Lower lobe of right lung (tissue), 2 donors: ENCODE measurements around the gene TXK. TPM values are rescaled to one million over a fixed set of nuclear protein-coding genes. Genes with fewer than 3 reads are reported as not detected.

Source experiments
- ATAC-seq, 2 donors: fragments of 200-7000 bp; cut with Tn5 transposase; one replicate each; pipeline ENCODE4 v1.9.1; 2020 to 2022; ENCODE audit warnings: mild to moderate bottlenecking in 2 of 2, moderate library complexity in 2 of 2
- DNase-seq: peaks from one replicate; pipeline ENCODE4 v3.0.0-alpha.2; 2020
- H3K27ac ChIP-seq: fragments of 200-600 bp; one replicate; pipeline ENCODE4 v1.8.0; 2022
- H3K27me3 ChIP-seq: fragments of 200-600 bp; one replicate; pipeline ENCODE4 v1.8.0; 2022; ENCODE audit warnings: low read depth
- H3K36me3 ChIP-seq: fragments of 200-600 bp; one replicate; pipeline ENCODE4 v1.8.0; 2022; ENCODE audit warnings: mild to moderate bottlenecking
- H3K4me1 ChIP-seq: fragments of 200-600 bp; one replicate; pipeline ENCODE4 v1.8.0; 2022
- H3K4me3 ChIP-seq: fragments of 200-600 bp; one replicate; pipeline ENCODE4 v1.8.0; 2022; ENCODE audit warnings: mild to moderate bottlenecking
- H3K9me3 ChIP-seq: fragments of 200-600 bp; one replicate; pipeline ENCODE4 v1.8.0; 2022
- intact Hi-C: fragments of 100-400 bp; cut with DNase I; formaldehyde crosslinking; loops from one replicate; pipeline ENCODE4 v1.11.0; 2022
- total RNA-seq: library from RNA; stranded (reverse); fragmentation: NEBNext Ultra II Directional; extraction: Animal tissue kit (Norgen Biotek cat#: 25700); gene quantifications from one replicate; pipeline ENCODE4 v1.2.1, GENCODE V29; 2021
- TF ChIP-seq, protein P1 (sequence below): fragments of 200-600 bp; IDR thresholded peaks from one replicate; pipeline ENCODE4 v1.8.0; 2022; ENCODE audit warnings: antibody characterized with exemption, mild to moderate bottlenecking
- donor health status: DM: no; HTN: yes; CAD: no; lungs with severe emphysema.

The TXK gene
- total RNA-seq, 1 donor from 2014 or later: 7.5 TPM

DNA sequence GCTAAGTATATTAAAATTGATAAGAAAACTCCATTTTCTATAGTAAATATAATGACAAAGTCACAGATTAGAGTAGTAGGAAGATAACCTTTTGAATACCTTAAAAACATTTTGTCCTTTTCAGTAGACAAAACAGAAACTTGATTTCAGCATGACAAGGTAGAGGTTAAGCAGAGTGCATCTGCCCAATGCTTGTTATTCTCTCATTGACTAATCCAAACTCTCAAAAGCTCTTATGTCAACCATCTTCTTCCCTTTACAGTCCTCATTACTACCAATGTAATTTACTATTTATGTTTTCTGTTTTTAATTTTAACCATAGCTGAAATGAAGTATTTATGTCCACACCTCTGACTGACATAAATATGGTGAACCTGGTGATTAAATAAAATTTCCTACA is 106.4 kb downstream of the TXK start:
- intact Hi-C loops: no loop called here
- no peaks in the 10 kb centered on the region for H3K9me3 ChIP-seq
- H3K27me3 ChIP-seq: no peaks in the 10 kb centered on the region
- H3K27ac ChIP-seq: no peak overlapping the region
- H3K36me3 ChIP-seq: no peaks in the 10 kb centered on the region
- ATAC-seq: no peak
- TF ChIP-seq, protein P1, sequence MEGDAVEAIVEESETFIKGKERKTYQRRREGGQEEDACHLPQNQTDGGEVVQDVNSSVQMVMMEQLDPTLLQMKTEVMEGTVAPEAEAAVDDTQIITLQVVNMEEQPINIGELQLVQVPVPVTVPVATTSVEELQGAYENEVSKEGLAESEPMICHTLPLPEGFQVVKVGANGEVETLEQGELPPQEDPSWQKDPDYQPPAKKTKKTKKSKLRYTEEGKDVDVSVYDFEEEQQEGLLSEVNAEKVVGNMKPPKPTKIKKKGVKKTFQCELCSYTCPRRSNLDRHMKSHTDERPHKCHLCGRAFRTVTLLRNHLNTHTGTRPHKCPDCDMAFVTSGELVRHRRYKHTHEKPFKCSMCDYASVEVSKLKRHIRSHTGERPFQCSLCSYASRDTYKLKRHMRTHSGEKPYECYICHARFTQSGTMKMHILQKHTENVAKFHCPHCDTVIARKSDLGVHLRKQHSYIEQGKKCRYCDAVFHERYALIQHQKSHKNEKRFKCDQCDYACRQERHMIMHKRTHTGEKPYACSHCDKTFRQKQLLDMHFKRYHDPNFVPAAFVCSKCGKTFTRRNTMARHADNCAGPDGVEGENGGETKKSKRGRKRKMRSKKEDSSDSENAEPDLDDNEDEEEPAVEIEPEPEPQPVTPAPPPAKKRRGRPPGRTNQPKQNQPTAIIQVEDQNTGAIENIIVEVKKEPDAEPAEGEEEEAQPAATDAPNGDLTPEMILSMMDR: no peak
- DNase-seq: no peak
- H3K4me3 ChIP-seq: no peak overlapping the region
- no peaks in the 10 kb centered on the region for H3K4me1 ChIP-seq

DNA sequence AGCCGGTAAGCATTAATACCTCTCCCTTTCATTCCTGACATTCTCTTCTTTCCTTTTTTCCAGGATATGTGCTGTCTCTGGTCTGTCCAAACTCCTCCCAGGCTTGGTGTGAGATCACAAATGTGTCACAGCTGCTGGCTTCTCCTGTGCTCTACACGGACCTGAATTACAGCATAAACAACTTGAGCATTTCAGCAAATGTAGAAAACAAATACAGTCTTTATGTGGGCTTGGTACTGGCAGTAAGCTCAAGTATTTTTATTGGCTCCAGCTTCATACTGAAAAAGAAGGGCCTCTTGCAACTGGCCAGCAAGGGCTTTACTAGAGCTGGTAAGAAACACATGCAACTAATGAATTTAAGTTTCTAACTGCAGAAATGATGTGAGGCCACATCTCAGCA is 109.0 kb downstream of the TXK start:
- no peak overlapping the region for H3K27ac ChIP-seq
- intact Hi-C loops: no loop called here
- H3K9me3 ChIP-seq: no peaks in the 10 kb centered on the region
- TF ChIP-seq, protein P1: no peak
- no peak overlapping the region for H3K4me3 ChIP-seq
- no peaks in the 10 kb centered on the region for H3K4me1 ChIP-seq
- H3K27me3 ChIP-seq: no peaks in the 10 kb centered on the region
- H3K36me3 ChIP-seq: no peaks in the 10 kb centered on the region
- DNase-seq: no peak
- ATAC-seq: peak; percentile 49 to 81

DNA sequence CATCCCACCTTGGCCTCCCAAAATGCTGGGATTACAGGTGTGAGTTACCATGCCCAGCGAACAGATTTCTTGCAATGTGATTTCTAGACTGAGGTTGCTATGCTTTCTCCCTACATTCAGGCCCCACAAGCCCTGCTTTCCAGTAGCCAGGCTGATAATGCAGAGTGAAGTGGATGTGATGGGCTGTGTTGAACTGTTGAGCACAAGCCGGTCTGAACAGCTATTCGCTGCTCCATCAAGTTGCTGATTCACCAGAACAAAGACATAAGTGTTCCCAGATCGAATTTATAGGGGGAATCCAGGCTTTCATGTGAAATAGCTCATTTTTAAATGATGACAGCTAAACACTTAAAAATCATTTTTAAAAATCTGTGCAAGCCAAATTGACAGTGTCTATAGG is 109.5 kb downstream of the TXK start:
- Histone ChIP-seq H3K4me1 (no peaks in the 10 kb centered on the region), H3K27ac (no peak overlapping the region), H3K4me3 (no peak overlapping the region), H3K36me3 (no peaks in the 10 kb centered on the region), H3K9me3 (no peaks in the 10 kb centered on the region), H3K27me3 (no peaks in the 10 kb centered on the region)
- TF ChIP-seq, protein P1: no peak
- ATAC-seq (peak in 1 of 2 donors; percentile 39), DNase-seq (no peak)
- intact Hi-C loops: no loop called here

DNA sequence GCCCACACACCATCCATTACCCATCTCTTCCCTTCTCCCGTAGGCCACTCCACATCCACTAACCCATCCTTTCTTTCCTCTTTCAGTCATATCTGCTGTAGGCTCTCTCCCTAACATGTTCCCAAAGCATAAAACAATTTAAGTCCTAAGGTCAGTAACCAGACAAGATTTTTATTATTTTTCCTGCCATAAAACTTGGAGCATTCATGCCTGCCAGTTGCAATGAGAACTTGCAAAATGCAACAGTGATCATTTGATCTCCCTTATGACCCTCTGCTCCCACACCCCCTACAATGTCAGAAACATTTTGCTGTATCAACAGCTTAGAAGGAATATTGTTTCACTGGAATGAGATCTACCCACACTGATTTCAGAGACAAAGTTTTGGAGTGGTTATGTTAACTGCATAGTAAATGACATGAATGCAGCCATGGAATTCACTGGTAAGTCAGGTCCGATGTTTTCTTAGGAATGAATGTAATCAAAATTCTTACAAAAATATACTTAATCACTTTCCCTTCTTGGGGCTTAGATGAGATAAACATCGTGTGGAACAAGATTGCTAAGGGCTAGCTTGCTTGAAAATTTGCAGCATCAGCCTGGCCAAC is 111.8 kb downstream of the TXK start:
- Histone ChIP-seq H3K27me3 (peaks cover 2% of the 10 kb centered on the region), H3K4me3 (no peak overlapping the region), H3K4me1 (peaks cover 3% of the 10 kb centered on the region), H3K9me3 (no peaks in the 10 kb centered on the region), H3K27ac (no peak overlapping the region), H3K36me3 (no peaks in the 10 kb centered on the region)
- ATAC-seq: no peak
- TF ChIP-seq, protein P1: no peak
- no peak for DNase-seq
- intact Hi-C loops: no loop called here

DNA sequence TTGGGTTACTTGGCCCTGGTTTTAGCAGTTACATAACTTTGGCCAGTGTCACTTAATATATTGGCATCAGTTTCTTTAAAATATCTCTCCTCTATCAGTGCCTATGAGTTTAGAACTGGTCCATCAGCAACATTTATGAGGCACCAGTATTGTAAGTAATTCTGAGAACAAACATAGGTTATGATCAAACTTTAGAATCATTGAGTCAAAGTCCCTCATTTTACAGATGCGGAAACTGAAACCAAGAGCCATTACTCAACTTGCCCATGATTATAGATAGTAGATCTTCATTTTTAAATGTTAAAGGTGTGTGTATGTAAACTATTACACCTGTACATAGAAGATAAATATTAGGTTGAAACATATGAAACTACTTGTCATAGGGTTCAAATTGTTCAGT is 113.0 kb downstream of the TXK start:
- H3K4me1 ChIP-seq: peaks cover 15% of the 10 kb centered on the region
- no peaks in the 10 kb centered on the region for H3K36me3 ChIP-seq
- no peaks in the 10 kb centered on the region for H3K9me3 ChIP-seq
- TF ChIP-seq, protein P1: no peak
- peaks cover 13% of the 10 kb centered on the region for H3K27me3 ChIP-seq
- no peak for ATAC-seq
- DNase-seq: no peak
- intact Hi-C loops: no loop called here
- no peak overlapping the region for H3K4me3 ChIP-seq
- no peak overlapping the region for H3K27ac ChIP-seq
